Breast epithelium (tissue), 4 donors: ENCODE data around the gene TTC4. TPM values are rescaled to one million over a fixed set of nuclear protein-coding genes. Genes with fewer than 3 reads are reported as not detected.

Experiments
- DNase-seq, 2 donors: peaks; one replicate each; pipeline ENCODE4 v3.0.0-alpha.2; 2019; ENCODE audit warnings: low spot score in 2 of 2
- H3K27ac ChIP-seq, 2 donors: fragments of 200-600 bp; sonication (generic) in 1 of 2; one replicate each; pipeline ENCODE4 v1.5.1; 2016 to 2019; ENCODE audit warnings: mild to moderate bottlenecking in 1 of 2
- H3K27me3 ChIP-seq, 2 donors: fragments of 200-600 bp; sonication (generic) in 1 of 2; one replicate each; pipeline versions ENCODE4 v1.5.1 to v1.6.0; 2017 to 2019; ENCODE audit warnings: control low read depth in 1 of 2, mild to moderate bottlenecking in 1 of 2
- H3K36me3 ChIP-seq: fragments of 200-600 bp; one replicate; pipeline ENCODE4 v1.5.1; 2019
- H3K4me1 ChIP-seq, 2 donors: fragments of 200-600 bp; sonication (generic); one replicate each; pipeline ENCODE4 v1.5.1; 2016 to 2019; ENCODE audit warnings: control low read depth in 1 of 2
- H3K4me3 ChIP-seq, 3 donors: fragments of 200-600 bp; sonication (generic); 1 replicate in 2 of 3; 2 replicates in 1 of 3; pipeline ENCODE4 v1.5.1; 2016 to 2019; ENCODE audit warnings: mild to moderate bottlenecking in 3 of 3, moderate library complexity in 2 of 3
- H3K9me3 ChIP-seq, 2 donors: fragments of 200-600 bp; sonication (generic) in 1 of 2; one replicate each; pipeline ENCODE4 v1.5.1; 2016 to 2019; ENCODE audit warnings: control low read depth in 1 of 2
- POLR2A ChIP-seq: fragments of 450-650 bp; IDR thresholded peaks from one replicate; pipeline ENCODE4 v1.6.1; 2016; ENCODE audit warnings: antibody characterized with exemption, mild to moderate bottlenecking, moderate library complexity
- POLR2AphosphoS5 ChIP-seq, 3 donors: sonication (generic); formaldehyde crosslinking; IDR thresholded peaks; one replicate each; pipeline ENCODE4 v1.6.1; 2017; ENCODE audit warnings: antibody characterized with exemption in 3 of 3
- intact Hi-C: fragments of 100-400 bp; cut with DNase I; formaldehyde crosslinking; loops from one replicate; pipeline ENCODE4 v1.15.1; 2023; ENCODE audit warnings: low total_unique reads
- total RNA-seq, 3 donors: library from RNA; depleted of rRNA; stranded (reverse); fragments of >200 nt; gene quantifications; one replicate each; pipeline ENCODE4 v1.1.0, GENCODE V29; 2016
- TF ChIP-seq, protein P1 (sequence below), 3 donors: fragments of 450-650 bp; IDR thresholded peaks; one replicate each; pipeline ENCODE4 v1.5.1; 2016 to 2017; ENCODE audit warnings: antibody characterized with exemption in 3 of 3, mild to moderate bottlenecking in 3 of 3, moderate library complexity in 3 of 3

Gene TTC4
- total RNA-seq, 3 donors from 2014 or later: 18.2 to 33.8 (median 26.9) TPM

DNA sequence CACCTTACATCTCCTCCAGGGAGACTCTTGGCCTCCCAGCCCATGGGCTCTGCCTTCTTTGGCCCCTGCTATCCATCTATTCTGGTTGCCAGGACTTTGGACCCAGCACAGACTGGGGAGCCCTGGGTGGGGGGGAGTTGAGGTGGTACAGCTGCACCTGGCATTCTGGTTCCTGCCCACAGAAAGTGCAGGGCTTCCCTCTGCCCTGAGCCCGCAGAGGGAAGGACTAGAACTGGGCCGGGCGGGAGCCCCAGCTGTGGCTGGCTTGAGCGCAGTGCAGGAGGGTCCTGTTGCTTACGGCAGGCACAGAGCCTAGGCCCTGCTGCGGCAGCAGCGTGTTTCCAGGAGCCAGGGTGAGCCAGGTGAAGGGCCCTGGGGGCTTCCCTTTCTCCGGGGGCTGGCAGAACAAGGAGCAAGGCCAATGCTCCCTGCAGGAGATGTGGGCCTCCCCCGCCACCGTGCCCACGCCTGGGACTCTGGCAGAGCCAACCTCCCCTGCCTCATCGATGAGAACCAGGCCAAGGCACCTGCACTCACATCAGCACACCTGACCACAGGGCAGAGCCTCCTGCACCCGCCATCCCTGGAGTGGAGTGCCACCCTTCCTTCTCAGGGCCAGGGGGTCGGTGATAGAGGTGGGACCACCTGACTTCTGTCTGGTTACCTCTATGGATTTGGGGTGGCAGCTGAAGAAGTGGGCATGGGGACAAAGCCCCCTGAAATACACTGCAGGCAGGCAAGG, 32.6 kb downstream of the TTC4 start:
- intact Hi-C loops: no loop called here
- Histone ChIP-seq H3K27me3 (no peaks in the 10 kb centered on the region), H3K4me1 (no peaks in the 10 kb centered on the region), H3K27ac (no peak overlapping the region), H3K9me3 (no peaks in the 10 kb centered on the region), H3K36me3 (no peaks in the 10 kb centered on the region), H3K4me3 (no peak overlapping the region)
- TF ChIP-seq, protein P1, sequence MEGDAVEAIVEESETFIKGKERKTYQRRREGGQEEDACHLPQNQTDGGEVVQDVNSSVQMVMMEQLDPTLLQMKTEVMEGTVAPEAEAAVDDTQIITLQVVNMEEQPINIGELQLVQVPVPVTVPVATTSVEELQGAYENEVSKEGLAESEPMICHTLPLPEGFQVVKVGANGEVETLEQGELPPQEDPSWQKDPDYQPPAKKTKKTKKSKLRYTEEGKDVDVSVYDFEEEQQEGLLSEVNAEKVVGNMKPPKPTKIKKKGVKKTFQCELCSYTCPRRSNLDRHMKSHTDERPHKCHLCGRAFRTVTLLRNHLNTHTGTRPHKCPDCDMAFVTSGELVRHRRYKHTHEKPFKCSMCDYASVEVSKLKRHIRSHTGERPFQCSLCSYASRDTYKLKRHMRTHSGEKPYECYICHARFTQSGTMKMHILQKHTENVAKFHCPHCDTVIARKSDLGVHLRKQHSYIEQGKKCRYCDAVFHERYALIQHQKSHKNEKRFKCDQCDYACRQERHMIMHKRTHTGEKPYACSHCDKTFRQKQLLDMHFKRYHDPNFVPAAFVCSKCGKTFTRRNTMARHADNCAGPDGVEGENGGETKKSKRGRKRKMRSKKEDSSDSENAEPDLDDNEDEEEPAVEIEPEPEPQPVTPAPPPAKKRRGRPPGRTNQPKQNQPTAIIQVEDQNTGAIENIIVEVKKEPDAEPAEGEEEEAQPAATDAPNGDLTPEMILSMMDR (IDR thresholded peaks at IDR 0.05): no peak
- TF ChIP-seq POLR2AphosphoS5 (IDR thresholded peaks at IDR 0.05) (no peak), POLR2A (no peak)
- no peak for DNase-seq

DNA sequence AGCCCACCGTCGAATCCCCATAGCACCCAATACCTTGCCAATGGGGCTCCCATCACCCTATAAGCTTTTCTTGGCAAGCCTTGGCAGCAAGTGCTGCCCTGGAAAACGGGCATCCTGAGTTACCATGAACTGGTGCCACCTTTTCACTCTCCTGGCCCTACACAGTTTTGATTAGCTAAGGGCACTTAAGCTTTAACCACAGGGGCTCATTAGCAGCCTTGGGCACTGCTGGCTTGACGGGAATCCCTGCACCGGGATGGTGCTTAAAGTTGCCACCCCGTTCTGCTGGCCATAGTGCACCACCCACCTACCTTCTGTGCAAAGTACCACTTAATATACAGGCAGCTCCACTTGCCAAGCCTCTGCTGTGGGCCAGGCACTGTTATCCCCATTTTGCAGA, 34.9 kb downstream of the TTC4 start:
- no peak overlapping the region for H3K27ac ChIP-seq
- no peak for DNase-seq
- TF ChIP-seq, protein P1 (IDR thresholded peaks at IDR 0.05): no peak
- TF ChIP-seq POLR2A: no peak
- no peak for TF ChIP-seq POLR2AphosphoS5 (IDR thresholded peaks at IDR 0.05)
- H3K9me3 ChIP-seq: no peaks in the 10 kb centered on the region
- no peaks in the 10 kb centered on the region for H3K27me3 ChIP-seq
- intact Hi-C loops: no loop called here
- H3K4me3 ChIP-seq: no peak overlapping the region
- no peaks in the 10 kb centered on the region for H3K36me3 ChIP-seq
- H3K4me1 ChIP-seq: no peaks in the 10 kb centered on the region

DNA sequence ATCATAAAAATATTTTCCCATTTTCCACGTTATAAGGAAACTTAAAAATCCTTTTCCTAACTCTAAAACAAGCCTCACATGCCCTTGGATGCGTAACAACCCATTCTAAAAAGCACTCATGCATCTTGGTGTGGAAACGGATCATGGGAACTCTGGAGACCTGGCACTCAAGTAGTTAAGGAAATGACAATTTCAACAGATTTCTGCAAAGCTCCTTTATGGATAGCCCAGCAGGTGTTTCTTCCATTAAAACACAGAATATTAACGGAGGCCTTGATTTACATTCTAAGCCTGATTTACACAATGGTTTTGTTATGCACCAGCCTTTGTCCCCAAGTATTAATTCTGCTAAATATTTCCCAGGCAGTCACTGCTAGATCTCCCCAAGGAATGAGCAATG, 35.8 kb downstream of the TTC4 start:
- no peaks in the 10 kb centered on the region for H3K36me3 ChIP-seq
- intact Hi-C loops: no loop called here
- DNase-seq: no peak
- H3K27ac ChIP-seq: no peak overlapping the region
- H3K9me3 ChIP-seq: no peaks in the 10 kb centered on the region
- TF ChIP-seq, protein P1 (IDR thresholded peaks at IDR 0.05): no peak
- TF ChIP-seq POLR2AphosphoS5 (IDR thresholded peaks at IDR 0.05) (no peak), POLR2A (no peak)
- no peak overlapping the region for H3K4me3 ChIP-seq
- no peaks in the 10 kb centered on the region for H3K27me3 ChIP-seq
- no peaks in the 10 kb centered on the region for H3K4me1 ChIP-seq

DNA sequence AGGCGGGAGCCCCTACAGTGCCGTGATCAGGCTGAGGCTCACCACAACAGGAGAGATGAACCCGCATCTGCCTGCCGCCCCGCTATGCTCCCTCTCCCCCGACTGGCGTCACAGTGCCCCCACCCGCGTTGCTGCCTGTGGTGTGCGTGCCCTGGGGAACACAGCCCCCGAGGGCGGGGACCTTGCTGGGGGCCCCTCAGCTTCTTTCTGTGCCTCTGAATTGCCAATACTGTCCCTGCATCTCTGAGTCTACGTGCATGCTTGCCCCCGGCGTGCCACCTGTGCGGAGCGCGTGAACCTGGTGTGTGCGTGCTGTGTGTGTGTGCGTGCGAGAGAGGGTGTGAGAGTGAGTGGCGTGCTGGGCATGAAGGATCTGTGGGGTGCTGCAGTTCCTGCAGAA, 38.4 kb downstream of the TTC4 start:
- Histone ChIP-seq H3K27ac (no peak overlapping the region), H3K4me1 (no peaks in the 10 kb centered on the region), H3K36me3 (no peaks in the 10 kb centered on the region), H3K4me3 (no peak overlapping the region), H3K9me3 (no peaks in the 10 kb centered on the region), H3K27me3 (no peaks in the 10 kb centered on the region)
- TF ChIP-seq POLR2AphosphoS5 (IDR thresholded peaks at IDR 0.05): no peak
- TF ChIP-seq, protein P1 (IDR thresholded peaks at IDR 0.05): no peak
- TF ChIP-seq POLR2A: no peak
- intact Hi-C loops: no loop called here
- DNase-seq: no peak

DNA sequence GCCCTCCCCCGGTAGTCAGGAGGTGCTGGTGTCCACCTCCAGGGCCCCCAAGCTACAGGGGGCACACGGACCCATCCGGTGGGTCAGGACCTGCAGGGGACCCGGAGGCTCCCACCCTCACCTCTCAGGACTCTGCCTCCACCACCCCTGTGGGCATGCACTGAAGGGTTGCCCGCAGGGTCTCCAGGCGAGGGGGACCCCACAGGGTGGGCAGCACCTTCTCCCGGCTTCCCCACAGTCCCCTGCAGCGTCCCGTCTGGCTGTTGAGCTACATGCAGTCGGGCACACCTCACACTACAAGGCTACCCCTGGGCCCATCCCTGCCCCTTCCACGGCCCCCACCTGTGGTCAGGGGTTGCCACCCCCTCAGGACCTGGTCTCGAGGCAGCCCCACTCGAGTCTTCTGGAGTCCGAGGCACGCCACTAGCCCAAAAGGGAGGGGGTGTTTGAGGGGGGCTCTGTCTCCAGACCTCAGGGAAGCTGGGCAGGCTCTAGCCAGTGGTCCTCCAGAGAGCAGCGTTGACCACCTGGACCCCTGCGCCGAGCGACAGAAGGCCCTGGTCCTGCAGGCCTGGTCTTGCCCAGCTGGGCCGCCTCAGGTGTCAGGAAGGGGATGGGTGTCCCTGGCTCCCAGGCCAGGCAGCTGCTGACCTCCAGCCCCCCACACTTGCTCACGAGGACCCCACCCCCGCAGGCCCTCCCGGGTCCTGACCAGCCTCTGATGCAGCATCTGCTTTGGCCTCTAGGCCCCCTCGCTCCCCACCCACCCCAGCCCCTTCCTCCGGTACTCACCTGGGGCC, 39.0 kb downstream of the TTC4 start:
- TF ChIP-seq POLR2A (no peak), POLR2AphosphoS5 (IDR thresholded peaks at IDR 0.05) (no peak)
- TF ChIP-seq, protein P1 (IDR thresholded peaks at IDR 0.05): no peak
- intact Hi-C loops: no loop called here
- Histone ChIP-seq H3K27ac (no peak overlapping the region), H3K9me3 (no peaks in the 10 kb centered on the region), H3K36me3 (no peaks in the 10 kb centered on the region), H3K27me3 (no peaks in the 10 kb centered on the region), H3K4me3 (no peak overlapping the region), H3K4me1 (no peaks in the 10 kb centered on the region)
- no peak for DNase-seq
